ENCODE measurements around the gene STK10.
"Not testable (repeated sequence)": the region's sequence is repeated elsewhere in the genome, so short reads cannot be mapped to it uniquely, and the experiment has no call there.

STK10 gene

GRCh38 chr5:172163346-172163745 lies 24.7 kb downstream of the STK10 start:
- Mint-ChIP-seq H3K4me3 (no peak overlapping the region), H3K4me1 (peaks cover 83% of the 10 kb centered on the region), H3K27ac (no peak overlapping the region), H3K27me3 (no peaks in the 10 kb centered on the region), H3K9me3 (no peaks in the 10 kb centered on the region)
- DNase-seq, result no peak
- ATAC-seq, result no peak

GRCh38 chr5:172162987-172163343 lies 25.1 kb downstream of the STK10 start:
- H3K4me3 Mint-ChIP-seq, result no peak overlapping the region
- no peak overlapping the region for H3K27ac Mint-ChIP-seq
- DNase-seq, result no peak
- no peaks in the 10 kb centered on the region for H3K9me3 Mint-ChIP-seq
- no peaks in the 10 kb centered on the region for H3K27me3 Mint-ChIP-seq
- no peak for ATAC-seq
- H3K4me1 Mint-ChIP-seq, result peaks cover 79% of the 10 kb centered on the region

GRCh38 chr5:172162323-172162986 lies 25.6 kb downstream of the STK10 start:
- no peaks in the 10 kb centered on the region for H3K27me3 Mint-ChIP-seq
- H3K4me3 Mint-ChIP-seq, result no peak overlapping the region
- H3K9me3 Mint-ChIP-seq, result no peaks in the 10 kb centered on the region
- peak overlapping the region in 1 of 2 donors; percentile 45 for H3K27ac Mint-ChIP-seq
- DNase-seq (no peak), ATAC-seq (no peak)
- peaks cover 74% of the 10 kb centered on the region for H3K4me1 Mint-ChIP-seq

- Mint-ChIP-seq H3K4me3 (no peak overlapping the region), H3K27ac (peak overlapping the region; percentile 9 to 21), H3K27me3 (no peaks in the 10 kb centered on the region), H3K4me1 (peaks cover 68% of the 10 kb centered on the region), H3K9me3 (no peaks in the 10 kb centered on the region)
- no peak for DNase-seq
- no peak for ATAC-seq
Measured at GRCh38 chr5:172160506-172160905, 27.5 kb downstream of the STK10 start.

- no peak overlapping the region for H3K4me3 Mint-ChIP-seq
- H3K4me1 Mint-ChIP-seq, result peaks cover 70% of the 10 kb centered on the region
- no peak for DNase-seq
- no peaks in the 10 kb centered on the region for H3K27me3 Mint-ChIP-seq
- H3K9me3 Mint-ChIP-seq, result no peaks in the 10 kb centered on the region
- ATAC-seq, result no peak
- H3K27ac Mint-ChIP-seq, result no peak overlapping the region
Measured at GRCh38 chr5:172159016-172159415, 29.0 kb downstream of the STK10 start.

- Mint-ChIP-seq H3K4me3 (no peak overlapping the region), H3K27ac (peak overlapping the region; percentile 8 to 77), H3K9me3 (no peaks in the 10 kb centered on the region), H3K4me1 (peaks cover 72% of the 10 kb centered on the region), H3K27me3 (no peaks in the 10 kb centered on the region)
- ATAC-seq, result no peak
- no peak for DNase-seq
Measured at GRCh38 chr5:172156541-172156994, 31.5 kb downstream of the STK10 start.

GRCh38 chr5:172155101-172155500 lies 32.9 kb downstream of the STK10 start:
- H3K9me3 Mint-ChIP-seq, H3K4me3 Mint-ChIP-seq, H3K27me3 Mint-ChIP-seq, DNase-seq, ATAC-seq: not testable (repeated sequence)
- H3K4me1 Mint-ChIP-seq, result peaks cover 72% of the 10 kb centered on the region
- H3K27ac Mint-ChIP-seq, result peak overlapping the region in 1 of 2 donors; percentile 27

GRCh38 chr5:172153695-172154094 lies 34.3 kb downstream of the STK10 start:
- no peak for DNase-seq
- no peak for ATAC-seq
- Mint-ChIP-seq H3K27ac (no peak overlapping the region), H3K4me3 (no peak overlapping the region), H3K4me1 (peaks cover 73% of the 10 kb centered on the region), H3K9me3 (no peaks in the 10 kb centered on the region), H3K27me3 (no peaks in the 10 kb centered on the region)

- Mint-ChIP-seq H3K4me1 (peaks cover 85% of the 10 kb centered on the region), H3K4me3 (peak overlapping the region; percentile 74 to 77), H3K27ac (peak overlapping the region; percentile 66 to 92), H3K9me3 (no peaks in the 10 kb centered on the region), H3K27me3 (no peaks in the 10 kb centered on the region)
- DNase-seq, result no peak
- no peak for ATAC-seq
Measured at GRCh38 chr5:172151661-172152210, 36.3 kb downstream of the STK10 start.

GRCh38 chr5:172150514-172151425 lies 37.3 kb downstream of the STK10 start:
- peak overlapping the region; percentile 74 to 77 for H3K4me3 Mint-ChIP-seq
- ATAC-seq (peak; percentile 73), DNase-seq (peak; percentile 12 to 32)
- no peaks in the 10 kb centered on the region for H3K9me3 Mint-ChIP-seq
- H3K27me3 Mint-ChIP-seq, result no peaks in the 10 kb centered on the region
- H3K27ac Mint-ChIP-seq, result peak overlapping the region; percentile 92 to 97
- H3K4me1 Mint-ChIP-seq, result peaks cover 89% of the 10 kb centered on the region

- not testable (repeated sequence) for H3K9me3 Mint-ChIP-seq, H3K4me3 Mint-ChIP-seq, H3K27me3 Mint-ChIP-seq, DNase-seq, ATAC-seq
- peaks cover 91% of the 10 kb centered on the region for H3K4me1 Mint-ChIP-seq
- H3K27ac Mint-ChIP-seq, result peak overlapping the region; percentile 64 to 73
Measured at GRCh38 chr5:172149481-172149880, 38.5 kb downstream of the STK10 start.

- no peaks in the 10 kb centered on the region for H3K27me3 Mint-ChIP-seq
- H3K4me3 Mint-ChIP-seq, result no peak overlapping the region
- H3K4me1 Mint-ChIP-seq, result peaks cover 91% of the 10 kb centered on the region
- peak overlapping the region in 1 of 2 donors; percentile 35 for H3K27ac Mint-ChIP-seq
- H3K9me3 Mint-ChIP-seq, result no peaks in the 10 kb centered on the region
- DNase-seq (no peak), ATAC-seq (no peak)
Measured at GRCh38 chr5:172149073-172149472, 39.0 kb downstream of the STK10 start.

GRCh38 chr5:172148381-172148780 lies 39.6 kb downstream of the STK10 start:
- no peaks in the 10 kb centered on the region for H3K9me3 Mint-ChIP-seq
- no peak for ATAC-seq
- H3K4me1 Mint-ChIP-seq, result peaks cover 91% of the 10 kb centered on the region
- DNase-seq, result no peak
- H3K4me3 Mint-ChIP-seq, result no peak overlapping the region
- H3K27ac Mint-ChIP-seq, result peak overlapping the region in 1 of 2 donors; percentile 75
- no peaks in the 10 kb centered on the region for H3K27me3 Mint-ChIP-seq

GRCh38 chr5:172147857-172148256 lies 40.2 kb downstream of the STK10 start:
- H3K4me3 Mint-ChIP-seq, result no peak overlapping the region
- H3K27me3 Mint-ChIP-seq, result no peaks in the 10 kb centered on the region
- ATAC-seq (no peak), DNase-seq (no peak)
- peaks cover 91% of the 10 kb centered on the region for H3K4me1 Mint-ChIP-seq
- no peaks in the 10 kb centered on the region for H3K9me3 Mint-ChIP-seq
- no peak overlapping the region for H3K27ac Mint-ChIP-seq

- no peak overlapping the region for H3K4me3 Mint-ChIP-seq
- no peak for DNase-seq
- peak overlapping the region; percentile 46 to 60 for H3K27ac Mint-ChIP-seq
- no peaks in the 10 kb centered on the region for H3K9me3 Mint-ChIP-seq
- ATAC-seq, result no peak
- no peaks in the 10 kb centered on the region for H3K27me3 Mint-ChIP-seq
- H3K4me1 Mint-ChIP-seq, result peaks cover 94% of the 10 kb centered on the region
Measured at GRCh38 chr5:172146748-172147092, 41.3 kb downstream of the STK10 start.
